Adrenal gland (tissue), 12 donors: ENCODE data around the gene RBM14. TPM values are rescaled to one million over a fixed set of nuclear protein-coding genes. Genes with fewer than 3 reads are reported as not detected.

ENCODE experiments used
- DNase-seq, 7 donors: peaks; one replicate each; pipeline ENCODE4 v3.0.0-alpha.2; 2019 to 2020
- H3K27ac ChIP-seq, 5 donors: fragments of 200-600 bp; sonication (generic) in 4 of 5; 1 replicate in 3 of 5; 2 replicates in 2 of 5; pipeline versions ENCODE4 v1.5.1 to v1.8.0; 2016 to 2020; ENCODE audit warnings: mild to moderate bottlenecking in 1 of 5
- H3K27me3 ChIP-seq: fragments of 200-600 bp; 2 replicates; pipeline ENCODE4 v1.8.0; 2021
- H3K36me3 ChIP-seq, 2 donors: fragments of 200-600 bp; replicated peaks in 1 of 2; 1 replicate in 1 of 2; 2 replicates in 1 of 2; pipeline versions ENCODE4 v1.5.1 to v1.8.0; 2018 to 2022
- H3K4me1 ChIP-seq, 2 donors: fragments of 200-600 bp; replicated peaks in 1 of 2; 1 replicate in 1 of 2; 2 replicates in 1 of 2; pipeline versions ENCODE4 v1.5.1 to v1.8.0; 2018 to 2021
- H3K4me3 ChIP-seq, 4 donors: fragments of 200-600 bp; sonication (generic) in 3 of 4; one replicate each; pipeline ENCODE4 v1.5.1; 2016 to 2018
- H3K9me3 ChIP-seq, 3 donors: fragments of 200-600 bp; sonication (generic) in 1 of 3; replicated peaks in 1 of 3; 1 replicate in 2 of 3; 2 replicates in 1 of 3; pipeline versions ENCODE4 v1.5.1 to v1.8.0; 2016 to 2021
- CTCF ChIP-seq, 6 experiments: fragments of 450-650 bp in 4 of 6; fragments of 200-600 bp in 2 of 6; sonication (generic) in 1 of 6; IDR thresholded peaks; 1 replicate in 5 of 6; 2 replicates in 1 of 6; pipeline versions ENCODE4 v1.5.1 to v1.8.0; 2016 to 2021; ENCODE audit warnings: antibody characterized with exemption in 6 of 6, mild to moderate bottlenecking in 2 of 6, moderate library complexity in 1 of 6
- POLR2A ChIP-seq, 2 donors: fragments of 450-650 bp; IDR thresholded peaks; one replicate each; pipeline ENCODE4 v1.6.1; 2017; ENCODE audit warnings: antibody characterized with exemption in 2 of 2, mild to moderate bottlenecking in 2 of 2, moderate library complexity in 1 of 2
- WGBS, 4 donors: extraction: QIAGEN DNeasy Blood & Tissue Kit in 2 of 4; methylation state at CpG; one replicate each; pipeline versions ENCODE4 v1.1.5 to v1.1.7; 2013 to 2017; 5-methylcytosine and 5-hydroxymethylcytosine counted together
- intact Hi-C, 2 donors: fragments of 100-400 bp; cut with DNase I; formaldehyde crosslinking; loops; one replicate each; pipeline versions ENCODE4 v1.14.1 to v1.15.0; 2022 to 2023
- polyA plus RNA-seq, 3 donors: library from polyadenylated mRNA; stranded (reverse); fragments of 200-250 nt in 2 of 3; fragments of 350-450 nt in 1 of 3; fragmentation: Illumina TruSeq in 1 of 3; extraction: RNeasy Lipid Tissue Mini Kit (QIAGEN cat#74804) in 1 of 3; gene quantifications; one replicate each; pipeline ENCODE4 v1.2.3, GENCODE V29; 2013 to 2014
- small RNA-seq, 2 donors: library from RNA; depleted of rRNA; stranded (forward); fragments of <200 nt; gene quantifications; one replicate each; pipeline ENCODE3, GENCODE V24; 2016
- total RNA-seq, 9 donors: library from RNA; depleted of rRNA in 4 of 9; stranded (reverse); fragments of >200 nt in 4 of 9; fragments of 120-200 nt in 1 of 9; fragmentation: NEBNext Ultra II Directional in 1 of 9; extraction: Animal tissue kit (Norgen Biotek cat#: 25700) in 1 of 9; gene quantifications; one replicate each; pipeline versions ENCODE4 v1.1.0 to v1.2.4, GENCODE V29; 2013 to 2023
- donor health status: healthy with polysubstance abuse.
- donor health status: Bipolar disorder and iron deficiency.
- donor health status: DM: yes; HTN: yes; CAD: no.
- donor health status: DM: no; HTN: no; CAD: no.
- donor health status: DM: no; HTN: no; CAD: no.
- donor health status: DM: yes; HTN: yes; CAD: no.

Gene RBM14
- total and polyA plus RNA-seq, 12 donors = 29.1 to 106 (median 43.8) TPM

- Histone ChIP-seq H3K4me1 (peaks cover 9 to 34% of the 10 kb centered on the region in 2 donors), H3K4me3 (peak overlapping the region in 1 of 4 donors; percentile 72), H3K27me3 (no peaks in the 10 kb centered on the region), H3K27ac (no peak overlapping the region), H3K36me3 (no peaks in the 10 kb centered on the region), H3K9me3 (no peaks in the 10 kb centered on the region)
- TF ChIP-seq CTCF (IDR thresholded peaks at IDR 0.05) = no peak
- TF ChIP-seq POLR2A (IDR thresholded peaks at IDR 0.05) = no peak
- intact Hi-C loops = loop anchor here (5.0 kb wide), 2 partner anchors 94 to 269 kb away; no protein-coding TSS in a partner anchor
- WGBS, 4 donors = 67 to 78% (median 73%) methylated on average over 16 of the region's 16 CpGs
- DNase-seq = peak in 1 of 7 donors; percentile 15
Measured at GRCh38 chr11:66676282-66676919, 60.0 kb downstream of the RBM14 start.

Small RNA genes within 50 kb of the gene (small RNA-seq; reads per million reads assigned to genes)
- gene RNU4-39P = 0 to 0.12 reads per million in 2 donors

Other genes with a start within 250 kb of the RBM14 start
- gene SLC29A2, start 244.9 kb upstream of the RBM14 start, total RNA-seq = 1 to 10 TPM in 6 of 9 donors, under 1 TPM in 2, not detected in 1; 0.84 to 2.5 (median 1.2) TPM
- 1 to 10 TPM in 2 of 3 donors, under 1 TPM in 1; 0.48 to 4.7 (median 4.5) TPM for gene SLC29A2, start 244.9 kb upstream of the RBM14 start, polyA plus RNA-seq
- gene NPAS4, start 195.6 kb upstream of the RBM14 start, total RNA-seq = under 1 TPM in 3 of 9 donors, not detected in 6; 0.06 to 0.55 (median 0.47) TPM
- under 1 TPM; 0.24 to 0.72 (median 0.26) TPM for gene NPAS4, start 195.6 kb upstream of the RBM14 start, polyA plus RNA-seq
- gene MRPL11, start 177.8 kb upstream of the RBM14 start, total RNA-seq = 10 to 100 TPM; 27.7 to 53.8 (median 33.9) TPM
- 10 to 100 TPM; 22.3 to 40.6 (median 27.3) TPM for gene MRPL11, start 177.8 kb upstream of the RBM14 start, polyA plus RNA-seq
- gene PELI3, start 149.7 kb upstream of the RBM14 start, total RNA-seq = 10 to 100 TPM in 8 of 9 donors, 1 to 10 TPM in 1; 10.0 to 34.3 (median 21.1) TPM
- 10 to 100 TPM in 2 of 3 donors, 1 to 10 TPM in 1; 6.4 to 24.5 (median 13.0) TPM for gene PELI3, start 149.7 kb upstream of the RBM14 start, polyA plus RNA-seq
- 10 to 100 TPM; 25.5 to 70.9 (median 43.3) TPM for gene DPP3, start 136.2 kb upstream of the RBM14 start, total RNA-seq
- gene DPP3, start 136.2 kb upstream of the RBM14 start, polyA plus RNA-seq = 10 to 100 TPM; 23.6 to 27.2 (median 24.3) TPM
- gene BBS1, start 106.0 kb upstream of the RBM14 start, total RNA-seq = 100 to 1,000 TPM in 2 of 9 donors, 10 to 100 TPM in 7; 27.7 to 132 (median 56.8) TPM
- gene BBS1, start 106.0 kb upstream of the RBM14 start, polyA plus RNA-seq = 10 to 100 TPM; 24.1 to 39.5 (median 26.7) TPM
- 10 to 100 TPM in 8 of 9 donors, 1 to 10 TPM in 1; 9.4 to 34.7 (median 21.7) TPM for gene ZDHHC24, start 70.6 kb upstream of the RBM14 start, total RNA-seq
- gene ZDHHC24, start 70.6 kb upstream of the RBM14 start, polyA plus RNA-seq = 10 to 100 TPM in 1 of 3 donors, 1 to 10 TPM in 2; 8.6 to 12.8 (median 9.7) TPM
- gene ACTN3, start 69.7 kb upstream of the RBM14 start, total RNA-seq = under 1 TPM in 2 of 9 donors, not detected in 7; 0.06 to 0.26 TPM
- under 1 TPM; 0.09 to 0.16 (median 0.13) TPM for gene ACTN3, start 69.7 kb upstream of the RBM14 start, polyA plus RNA-seq
- 100 to 1,000 TPM in 8 of 9 donors, 10 to 100 TPM in 1; 57.4 to 264 (median 181) TPM for gene CTSF, start 48.0 kb upstream of the RBM14 start, total RNA-seq
- 10 to 100 TPM; 37.0 to 54.6 (median 44.4) TPM for gene CTSF, start 48.0 kb upstream of the RBM14 start, polyA plus RNA-seq
- under 1 TPM; 0.30 to 0.84 (median 0.50) TPM for gene CCDC87, start 23.6 kb upstream of the RBM14 start, total RNA-seq
- under 1 TPM; 0.13 to 0.90 (median 0.24) TPM for gene CCDC87, start 23.6 kb upstream of the RBM14 start, polyA plus RNA-seq
- 10 to 100 TPM; 21.9 to 83.5 (median 43.8) TPM for gene CCS, start 23.4 kb upstream of the RBM14 start, total RNA-seq
- gene CCS, start 23.4 kb upstream of the RBM14 start, polyA plus RNA-seq = 100 to 1,000 TPM in 2 of 3 donors, 10 to 100 TPM in 1; 22.7 to 204 (median 188) TPM
- gene RBM4, start 22.1 kb downstream of the RBM14 start, total RNA-seq = 100 to 1,000 TPM in 7 of 9 donors, 10 to 100 TPM in 2; 89.9 to 243 (median 139) TPM
- 100 to 1,000 TPM in 1 of 3 donors, 10 to 100 TPM in 2; 70.0 to 205 (median 79.4) TPM for gene RBM4, start 22.1 kb downstream of the RBM14 start, polyA plus RNA-seq
- 10 to 100 TPM in 8 of 9 donors, 1 to 10 TPM in 1; 9.9 to 40.3 (median 18.9) TPM for gene RBM4B, start 61.3 kb downstream of the RBM14 start, total RNA-seq
- gene RBM4B, start 61.3 kb downstream of the RBM14 start, polyA plus RNA-seq = 10 to 100 TPM; 20.9 to 29.8 (median 23.3) TPM
- 10 to 100 TPM in 8 of 9 donors, 1 to 10 TPM in 1; 7.2 to 81.8 (median 63.7) TPM for gene SPTBN2, start 112.6 kb downstream of the RBM14 start, total RNA-seq
- 10 to 100 TPM; 19.7 to 78.9 (median 28.5) TPM for gene SPTBN2, start 112.6 kb downstream of the RBM14 start, polyA plus RNA-seq
- 10 to 100 TPM; 12.5 to 24.8 (median 19.2) TPM for gene RCE1, start 226.8 kb downstream of the RBM14 start, total RNA-seq
- 10 to 100 TPM in 2 of 3 donors, 1 to 10 TPM in 1; 5.2 to 19.5 (median 16.5) TPM for gene RCE1, start 226.8 kb downstream of the RBM14 start, polyA plus RNA-seq
- 10 to 100 TPM in 7 of 9 donors, 1 to 10 TPM in 2; 3.8 to 25.6 (median 15.5) TPM for gene LRFN4, start 240.4 kb downstream of the RBM14 start, total RNA-seq
- gene LRFN4, start 240.4 kb downstream of the RBM14 start, polyA plus RNA-seq = 10 to 100 TPM in 2 of 3 donors, under 1 TPM in 1; 0.24 to 74.3 (median 17.1) TPM